ENCODE measurements around the gene FKBP4. TPM values are rescaled to one million over a fixed set of nuclear protein-coding genes. Genes with fewer than 3 reads are reported as not detected.

FKBP4 gene
- total RNA-seq, 1 experiment from 2014 or later: 226 TPM

- CTCF ChIA-PET: interaction anchor here (0.6 kb wide), 1 partner anchor 39 kb away, joined by 4 read pairs; no protein-coding TSS in a partner anchor
- no peak for DNase-seq
- POLR2A ChIA-PET (ENCODE audit: unreplicated experiment): interaction anchor here (0.6 kb wide), 1 partner anchor 50 kb away, joined by 5 read pairs; no protein-coding TSS in a partner anchor
- no peaks in the 10 kb centered on the region for H4K20me1 ChIP-seq (ENCODE audit: insufficient read depth)
- H3K27me3 ChIP-seq (ENCODE audit: insufficient read depth, low read depth): no peaks in the 10 kb centered on the region
- H3K4me3 ChIP-seq: no peak overlapping the region
- no peaks in the 10 kb centered on the region for H3K79me2 ChIP-seq (ENCODE audit: low read depth)
- no peak overlapping the region for H3K27ac ChIP-seq
- BruUV-seq (replicated peaks): no TSS peak
- H3K36me3 ChIP-seq (ENCODE audit: low read depth): no peaks in the 10 kb centered on the region
- H3K4me1 ChIP-seq (replicated peaks; ENCODE audit: insufficient read depth): no peaks in the 10 kb centered on the region
- no peak overlapping the region for H3K4me2 ChIP-seq
- H3F3A ChIP-seq (ENCODE audit: insufficient read depth, low read depth): peaks cover 6% of the 10 kb centered on the region; the same call in 1 of the 2 replicates
- no peaks in the 10 kb centered on the region for H3K9me2 ChIP-seq (ENCODE audit: insufficient read depth)
- H2AFZ ChIP-seq: no peak overlapping the region
- no peaks in the 10 kb centered on the region for H3K9me3 ChIP-seq (ENCODE audit: insufficient read depth, low read depth)
- TF ChIP-seq CTCF (conservative IDR thresholded peaks at IDR 0.05) (no peak), EZH2 (IDR thresholded peaks at IDR 0.05; ENCODE audit: low read depth) (no peak)
- intact Hi-C loops (cut with micrococcal nuclease; ENCODE audit: unreplicated experiment): no loop called here
Observed at GRCh38 chr12:2836574-2836973, 41.8 kb downstream of the FKBP4 start.

GRCh38 chr12:2841056-2841650 lies 46.4 kb downstream of the FKBP4 start:
- CTCF ChIA-PET: no interaction called here
- H3K36me3 ChIP-seq (ENCODE audit: low read depth): no peaks in the 10 kb centered on the region

GRCh38 chr12:2842948-2843347 lies 48.2 kb downstream of the FKBP4 start:
- CTCF ChIA-PET: interaction anchor here (1.5 kb wide), 1 partner anchor 11 kb away, joined by 4 read pairs; no protein-coding TSS in a partner anchor
- POLR2A ChIA-PET (ENCODE audit: unreplicated experiment): no interaction called here

More at GRCh38 chr12:2841056-2841650, 46.4 kb downstream of the FKBP4 start:
- Histone ChIP-seq H3K4me3 (no peak overlapping the region), H3K27ac (no peak overlapping the region), H3K4me1 (replicated peaks; ENCODE audit: insufficient read depth) (no peaks in the 10 kb centered on the region), H4K20me1 (ENCODE audit: insufficient read depth) (no peaks in the 10 kb centered on the region), H3K27me3 (ENCODE audit: insufficient read depth, low read depth) (no peaks in the 10 kb centered on the region), H3K9me2 (ENCODE audit: insufficient read depth) (no peaks in the 10 kb centered on the region), H3K4me2 (no peak overlapping the region), H2AFZ (no peak overlapping the region), H3F3A (ENCODE audit: insufficient read depth, low read depth) (peaks cover 1% of the 10 kb centered on the region; the same call in 1 of the 2 replicates), H3K79me2 (ENCODE audit: low read depth) (no peaks in the 10 kb centered on the region), H3K9me3 (ENCODE audit: insufficient read depth, low read depth) (no peaks in the 10 kb centered on the region)
- intact Hi-C loops (cut with micrococcal nuclease; ENCODE audit: unreplicated experiment): no loop called here
- DNase-seq: no peak
- POLR2A ChIA-PET (ENCODE audit: unreplicated experiment): no interaction called here
- no TSS peak for BruUV-seq (replicated peaks)
- TF ChIP-seq EZH2 (IDR thresholded peaks at IDR 0.05; ENCODE audit: low read depth) (no peak), CTCF (conservative IDR thresholded peaks at IDR 0.05) (no peak)

More at GRCh38 chr12:2842948-2843347, 48.2 kb downstream of the FKBP4 start:
- no peak overlapping the region for H2AFZ ChIP-seq
- no peaks in the 10 kb centered on the region for H3K27me3 ChIP-seq (ENCODE audit: insufficient read depth, low read depth)
- DNase-seq: no peak
- no peaks in the 10 kb centered on the region for H3K36me3 ChIP-seq (ENCODE audit: low read depth)
- H3K9me2 ChIP-seq (ENCODE audit: insufficient read depth): no peaks in the 10 kb centered on the region
- H3K4me1 ChIP-seq (replicated peaks; ENCODE audit: insufficient read depth): no peaks in the 10 kb centered on the region
- no peaks in the 10 kb centered on the region; the same call in 1 of the 2 replicates for H3F3A ChIP-seq (ENCODE audit: insufficient read depth, low read depth)
- BruUV-seq (replicated peaks): no TSS peak
- H3K4me2 ChIP-seq: no peak overlapping the region
- TF ChIP-seq CTCF (conservative IDR thresholded peaks at IDR 0.05): no peak
- TF ChIP-seq EZH2 (IDR thresholded peaks at IDR 0.05; ENCODE audit: low read depth): no peak
- no peaks in the 10 kb centered on the region for H3K9me3 ChIP-seq (ENCODE audit: insufficient read depth, low read depth)
- no peaks in the 10 kb centered on the region for H3K79me2 ChIP-seq (ENCODE audit: low read depth)
- H3K27ac ChIP-seq: no peak overlapping the region
- intact Hi-C loops (cut with micrococcal nuclease; ENCODE audit: unreplicated experiment): no loop called here
- no peak overlapping the region for H3K4me3 ChIP-seq
- H4K20me1 ChIP-seq (ENCODE audit: insufficient read depth): no peaks in the 10 kb centered on the region

Data from PC-9 (cell line).